ENCODE measurements around the gene PROK1. TPM values are rescaled to one million over a fixed set of nuclear protein-coding genes. Genes with fewer than 3 reads are reported as not detected.

Gene PROK1
- total RNA-seq, 4 donors from 2014 or later: 0.35 to 2.3 TPM; not detected in 2

DNA sequence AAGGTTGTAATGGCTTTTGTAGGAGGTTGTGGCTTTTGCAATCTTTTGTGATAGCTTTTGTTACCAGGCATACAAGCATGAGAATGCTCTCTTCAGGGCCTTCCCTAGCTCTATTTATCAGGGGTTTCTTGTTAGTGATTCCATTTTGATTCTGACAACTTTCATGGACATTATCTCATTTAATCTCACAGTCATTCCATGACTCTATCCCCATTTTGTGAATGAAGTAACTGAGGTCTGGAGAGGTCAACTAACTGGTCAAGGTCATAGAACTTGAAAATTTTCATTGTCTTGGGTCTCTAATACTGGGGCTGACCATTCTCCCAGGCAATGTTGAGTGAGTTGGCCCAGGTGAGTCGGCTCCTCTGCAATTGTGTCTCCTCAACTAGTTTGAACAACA is 32.2 kb upstream of the PROK1 start:
- no peak overlapping the region for H3K4me3 ChIP-seq
- no peaks in the 10 kb centered on the region for H3K9me3 ChIP-seq
- H3K27me3 ChIP-seq: no peaks in the 10 kb centered on the region
- WGBS, 2 donors: 86 to 88% methylated on average over 1 of the region's 1 CpG
- no peak for TF ChIP-seq POLR2A (IDR thresholded peaks at IDR 0.05)
- TF ChIP-seq, protein P1, sequence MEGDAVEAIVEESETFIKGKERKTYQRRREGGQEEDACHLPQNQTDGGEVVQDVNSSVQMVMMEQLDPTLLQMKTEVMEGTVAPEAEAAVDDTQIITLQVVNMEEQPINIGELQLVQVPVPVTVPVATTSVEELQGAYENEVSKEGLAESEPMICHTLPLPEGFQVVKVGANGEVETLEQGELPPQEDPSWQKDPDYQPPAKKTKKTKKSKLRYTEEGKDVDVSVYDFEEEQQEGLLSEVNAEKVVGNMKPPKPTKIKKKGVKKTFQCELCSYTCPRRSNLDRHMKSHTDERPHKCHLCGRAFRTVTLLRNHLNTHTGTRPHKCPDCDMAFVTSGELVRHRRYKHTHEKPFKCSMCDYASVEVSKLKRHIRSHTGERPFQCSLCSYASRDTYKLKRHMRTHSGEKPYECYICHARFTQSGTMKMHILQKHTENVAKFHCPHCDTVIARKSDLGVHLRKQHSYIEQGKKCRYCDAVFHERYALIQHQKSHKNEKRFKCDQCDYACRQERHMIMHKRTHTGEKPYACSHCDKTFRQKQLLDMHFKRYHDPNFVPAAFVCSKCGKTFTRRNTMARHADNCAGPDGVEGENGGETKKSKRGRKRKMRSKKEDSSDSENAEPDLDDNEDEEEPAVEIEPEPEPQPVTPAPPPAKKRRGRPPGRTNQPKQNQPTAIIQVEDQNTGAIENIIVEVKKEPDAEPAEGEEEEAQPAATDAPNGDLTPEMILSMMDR (IDR thresholded peaks at IDR 0.05): no peak
- no peaks in the 10 kb centered on the region for H3K4me1 ChIP-seq
- no peak overlapping the region for H3K27ac ChIP-seq
- DNase-seq: no peak
- H3K36me3 ChIP-seq: no peaks in the 10 kb centered on the region
- intact Hi-C loops (cut with DNase I): no loop called here

DNA sequence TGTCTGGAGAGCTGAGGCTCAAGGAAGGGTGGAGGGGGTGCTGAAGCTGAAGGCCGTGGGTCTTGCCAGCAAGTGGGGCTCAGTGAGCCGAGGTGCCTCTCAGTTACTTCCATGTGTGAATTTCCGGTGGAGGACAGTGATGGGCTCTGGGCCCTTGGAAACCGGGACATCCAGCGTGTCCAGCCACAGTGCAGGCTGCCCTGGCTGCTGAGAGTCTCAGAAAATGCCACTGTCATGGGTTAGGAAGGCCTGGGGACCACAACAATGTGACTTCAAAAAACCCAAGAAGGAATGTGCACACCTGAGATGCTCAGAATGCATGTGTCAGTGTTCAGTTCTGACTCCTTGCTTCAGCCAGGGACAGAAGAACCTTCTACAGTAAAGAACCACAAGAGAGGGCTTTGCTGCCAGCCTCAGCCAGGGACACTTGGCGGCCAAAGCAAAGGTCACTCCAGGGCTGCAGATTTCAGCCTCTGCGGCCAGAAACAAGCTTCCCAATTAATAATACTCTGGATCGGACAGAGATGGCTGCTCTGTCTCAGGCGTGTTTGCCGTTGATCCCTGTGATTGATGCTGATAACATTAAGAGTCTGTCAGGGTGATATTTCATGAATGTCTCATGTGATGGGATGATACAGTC is 30.8 kb upstream of the PROK1 start:
- no peaks in the 10 kb centered on the region for H3K9me3 ChIP-seq
- no peaks in the 10 kb centered on the region for H3K27me3 ChIP-seq
- WGBS, 2 donors: 87 to 89% methylated on average over 5 to 10 of the region's 10 CpGs
- no peak overlapping the region for H3K27ac ChIP-seq
- no peak for DNase-seq
- intact Hi-C loops (cut with DNase I): no loop called here
- no peaks in the 10 kb centered on the region for H3K36me3 ChIP-seq
- peaks cover 0 to 2% (median 0%) of the 10 kb centered on the region in 3 donors for H3K4me1 ChIP-seq
- TF ChIP-seq, protein P1 (IDR thresholded peaks at IDR 0.05): no peak
- TF ChIP-seq POLR2A (IDR thresholded peaks at IDR 0.05): no peak
- H3K4me3 ChIP-seq: no peak overlapping the region

DNA sequence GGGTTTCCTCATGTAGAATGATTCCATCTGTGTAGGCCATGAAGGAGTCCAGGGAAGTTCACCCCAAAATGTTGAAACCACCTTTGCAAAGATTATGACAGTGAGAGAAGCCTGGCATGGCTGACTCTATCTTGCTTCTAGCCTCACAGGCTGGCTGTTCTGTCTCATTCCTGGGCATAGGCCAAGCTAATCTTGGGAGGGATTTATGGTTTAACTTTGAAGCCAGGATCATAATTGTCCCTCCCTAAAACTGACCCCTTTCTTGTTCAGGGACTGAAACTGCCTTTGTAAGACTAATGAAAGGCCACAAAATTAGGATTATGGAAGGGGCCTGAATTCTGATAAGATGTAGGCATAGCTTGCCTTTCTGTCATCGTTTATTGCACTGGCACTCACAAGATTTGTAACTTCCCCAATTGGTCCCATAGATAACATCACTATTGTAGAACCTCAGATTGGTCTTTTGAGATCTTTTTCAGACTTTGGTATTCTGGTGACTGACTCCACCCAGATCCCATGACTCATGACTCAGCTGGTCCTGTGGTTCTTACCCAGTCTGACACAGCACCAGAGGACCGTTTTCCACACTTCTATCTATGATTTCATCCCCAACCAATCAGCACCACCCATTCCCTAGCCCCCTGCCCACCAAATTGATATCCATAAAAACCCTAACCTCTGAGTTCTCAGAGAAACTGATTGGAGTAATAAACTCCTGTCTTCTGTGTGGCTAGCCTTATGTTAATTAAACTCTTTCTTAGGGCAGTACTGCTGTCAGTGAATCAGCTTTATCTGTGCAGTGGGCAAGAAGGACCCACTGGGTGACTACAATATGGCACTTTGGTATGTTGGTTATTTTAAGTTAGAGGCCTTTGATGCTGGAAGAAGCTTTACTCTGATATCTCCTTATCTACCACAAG is 29.8 kb upstream of the PROK1 start:
- Histone ChIP-seq H3K4me3 (no peak overlapping the region), H3K36me3 (no peaks in the 10 kb centered on the region), H3K27ac (peak overlapping the region in 2 of 4 donors; percentile 3 to 22), H3K4me1 (peaks cover 0 to 8% (median 0%) of the 10 kb centered on the region in 3 donors), H3K9me3 (no peaks in the 10 kb centered on the region), H3K27me3 (no peaks in the 10 kb centered on the region)
- 41 to 53% methylated on average over 2 of the region's 2 CpGs for WGBS, 2 donors
- intact Hi-C loops (cut with DNase I): no loop called here
- DNase-seq: no peak
- no peak for TF ChIP-seq POLR2A (IDR thresholded peaks at IDR 0.05)
- TF ChIP-seq, protein P1 (IDR thresholded peaks at IDR 0.05): no peak

DNA sequence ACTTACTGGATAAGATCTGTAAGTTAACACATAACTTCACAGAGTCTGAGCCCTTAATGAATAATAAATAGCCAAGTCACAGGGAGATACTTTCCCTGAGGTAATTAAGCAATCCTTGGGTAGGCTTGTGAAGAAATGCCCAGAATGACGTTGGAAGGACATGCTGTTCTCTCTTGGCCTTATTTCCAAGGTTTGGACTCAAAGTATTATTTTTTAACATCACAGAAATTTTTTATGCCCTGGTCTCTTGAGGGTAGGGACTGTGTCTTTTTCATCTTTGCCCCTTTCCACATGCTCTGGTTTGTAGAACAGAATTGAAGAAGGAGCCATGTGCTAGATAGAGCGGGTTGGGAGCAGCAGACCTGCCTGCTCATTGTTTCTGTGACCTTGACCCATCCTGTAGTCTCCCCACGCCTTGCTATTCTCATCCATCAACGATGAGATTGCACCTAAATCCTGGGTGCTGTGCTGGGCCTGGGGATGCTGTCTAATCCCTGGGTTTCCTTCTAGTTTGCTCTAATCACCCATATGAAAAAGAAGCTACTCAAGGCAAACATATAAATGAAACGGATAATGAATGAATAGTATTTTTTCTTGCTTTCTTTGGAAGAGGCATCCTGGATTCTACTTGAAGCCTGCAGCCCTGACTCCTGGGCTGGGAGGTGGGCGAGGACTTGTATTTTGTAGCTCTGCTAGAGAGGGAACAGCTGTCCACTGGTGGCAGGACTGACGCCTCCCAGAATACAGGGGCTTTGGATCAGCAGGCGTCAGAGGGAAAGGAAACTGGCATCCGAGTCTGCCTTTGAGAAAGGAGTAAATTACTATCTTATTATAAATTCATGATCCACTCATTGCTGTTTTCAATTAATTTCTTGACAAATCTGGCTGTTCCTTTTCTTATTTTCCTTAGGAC is 26.0 kb upstream of the PROK1 start:
- intact Hi-C loops (cut with DNase I): no loop called here
- H3K27me3 ChIP-seq: no peaks in the 10 kb centered on the region
- WGBS, 2 donors: 64 to 67% methylated on average over 9 of the region's 9 CpGs
- no peaks in the 10 kb centered on the region for H3K9me3 ChIP-seq
- peak overlapping the region in 2 of 4 donors; percentile 21 to 62 for H3K27ac ChIP-seq
- TF ChIP-seq, protein P1 (IDR thresholded peaks at IDR 0.05): no peak
- no peak for TF ChIP-seq POLR2A (IDR thresholded peaks at IDR 0.05)
- no peak overlapping the region for H3K4me3 ChIP-seq
- H3K36me3 ChIP-seq: no peaks in the 10 kb centered on the region
- no peak for DNase-seq
- H3K4me1 ChIP-seq: peaks cover 0 to 8% (median 0%) of the 10 kb centered on the region in 3 donors
